ENCODE measurements around the gene RIPK3. TPM values are rescaled to one million over a fixed set of nuclear protein-coding genes. Genes with fewer than 3 reads are reported as not detected.

Gene RIPK3
- total RNA-seq, 3 donors from 2014 or later, result 5.9 to 8.0 (median 6.2) TPM

DNA sequence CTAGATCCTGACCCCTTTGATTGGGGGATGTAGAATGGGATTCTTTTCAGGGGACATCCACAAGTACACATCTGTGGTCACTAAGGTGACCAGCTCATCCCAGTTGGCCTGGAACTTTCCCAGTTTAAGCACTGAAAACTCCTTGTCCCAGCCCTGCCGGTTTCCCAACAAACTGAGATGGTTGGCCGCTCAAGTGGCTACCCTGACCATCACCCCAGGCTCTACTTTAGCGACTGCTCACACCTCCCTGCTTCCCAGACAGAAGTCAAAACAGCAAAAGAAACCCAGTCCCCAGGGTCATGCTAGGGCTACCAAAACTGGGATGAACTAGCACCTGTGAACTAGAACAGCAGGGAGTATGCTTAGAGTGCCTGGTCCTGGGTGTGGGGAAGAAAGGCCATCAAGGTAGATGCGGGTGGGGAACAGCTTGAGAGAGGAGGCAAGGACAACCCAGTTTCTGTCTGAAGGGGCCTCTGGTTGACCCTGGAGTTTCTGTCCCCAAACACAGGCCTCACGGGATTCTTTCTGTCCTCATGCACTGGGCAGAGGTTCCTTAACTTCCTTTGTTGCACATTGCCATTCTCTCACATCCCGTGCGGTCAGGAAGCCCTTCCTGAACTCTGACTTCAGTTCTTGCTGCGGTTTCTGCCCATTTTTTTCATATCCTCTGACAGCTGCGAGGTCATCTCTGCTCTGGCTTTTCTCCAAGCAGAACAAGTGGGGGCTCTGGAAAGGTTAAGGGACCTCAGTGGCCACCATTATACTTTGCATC is 26.9 kb downstream of the RIPK3 start:
- Mint-ChIP-seq H3K27me3 (ENCODE audit: low read depth) (no peaks in the 10 kb centered on the region), H3K36me3 (ENCODE audit: insufficient read depth) (peaks cover 3% of the 10 kb centered on the region), H3K4me1 (ENCODE audit: low read depth) (peaks cover 75% of the 10 kb centered on the region), H3K9me3 (no peaks in the 10 kb centered on the region), H3K4me3 (peak overlapping the region; percentile 79)
- ATAC-seq (no peak), DNase-seq (no peak)

DNA sequence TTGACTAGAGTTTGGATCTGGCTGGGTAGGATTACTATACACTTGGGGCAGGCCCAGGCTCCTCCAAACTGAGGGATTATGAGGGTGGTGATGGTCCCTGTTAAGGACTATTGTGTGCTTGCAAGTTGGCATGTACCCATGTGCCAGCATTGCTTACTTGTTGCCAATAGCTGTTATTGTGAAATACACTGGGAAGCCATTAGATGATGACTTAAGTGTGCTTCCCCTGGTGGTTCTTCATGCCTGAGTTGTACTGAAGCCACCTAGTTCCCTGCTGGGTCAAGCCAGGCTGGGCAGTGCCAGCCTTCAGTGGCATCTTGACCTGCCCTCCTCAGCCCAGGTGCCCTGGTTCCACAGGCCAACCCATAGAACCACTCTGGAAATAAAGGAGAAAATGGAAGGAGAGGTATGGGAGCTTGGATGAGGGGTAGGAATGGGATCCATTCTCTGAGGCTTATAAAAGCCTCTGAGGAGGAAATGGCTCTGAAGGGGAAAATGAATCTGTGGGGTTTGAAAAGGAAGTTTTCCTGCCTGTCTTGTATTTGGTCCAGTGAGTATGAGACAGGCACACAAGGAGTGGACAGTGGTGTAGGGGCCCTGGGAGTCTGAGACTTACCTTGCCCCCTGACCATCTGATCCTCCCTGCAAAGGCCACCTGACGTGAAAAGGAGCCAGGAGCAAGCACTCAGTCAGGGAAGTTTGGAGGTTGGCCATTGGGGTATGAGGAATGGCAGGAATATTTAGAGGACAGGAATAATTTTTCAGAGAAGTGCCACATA is 27.8 kb downstream of the RIPK3 start:
- H3K36me3 Mint-ChIP-seq (ENCODE audit: insufficient read depth), result peaks cover 8% of the 10 kb centered on the region
- H3K4me3 Mint-ChIP-seq, result peak overlapping the region; percentile 79
- no peaks in the 10 kb centered on the region for H3K27me3 Mint-ChIP-seq (ENCODE audit: low read depth)
- ATAC-seq, result no peak
- no peak for DNase-seq
- peaks cover 77% of the 10 kb centered on the region for H3K4me1 Mint-ChIP-seq (ENCODE audit: low read depth)
- H3K9me3 Mint-ChIP-seq, result no peaks in the 10 kb centered on the region

DNA sequence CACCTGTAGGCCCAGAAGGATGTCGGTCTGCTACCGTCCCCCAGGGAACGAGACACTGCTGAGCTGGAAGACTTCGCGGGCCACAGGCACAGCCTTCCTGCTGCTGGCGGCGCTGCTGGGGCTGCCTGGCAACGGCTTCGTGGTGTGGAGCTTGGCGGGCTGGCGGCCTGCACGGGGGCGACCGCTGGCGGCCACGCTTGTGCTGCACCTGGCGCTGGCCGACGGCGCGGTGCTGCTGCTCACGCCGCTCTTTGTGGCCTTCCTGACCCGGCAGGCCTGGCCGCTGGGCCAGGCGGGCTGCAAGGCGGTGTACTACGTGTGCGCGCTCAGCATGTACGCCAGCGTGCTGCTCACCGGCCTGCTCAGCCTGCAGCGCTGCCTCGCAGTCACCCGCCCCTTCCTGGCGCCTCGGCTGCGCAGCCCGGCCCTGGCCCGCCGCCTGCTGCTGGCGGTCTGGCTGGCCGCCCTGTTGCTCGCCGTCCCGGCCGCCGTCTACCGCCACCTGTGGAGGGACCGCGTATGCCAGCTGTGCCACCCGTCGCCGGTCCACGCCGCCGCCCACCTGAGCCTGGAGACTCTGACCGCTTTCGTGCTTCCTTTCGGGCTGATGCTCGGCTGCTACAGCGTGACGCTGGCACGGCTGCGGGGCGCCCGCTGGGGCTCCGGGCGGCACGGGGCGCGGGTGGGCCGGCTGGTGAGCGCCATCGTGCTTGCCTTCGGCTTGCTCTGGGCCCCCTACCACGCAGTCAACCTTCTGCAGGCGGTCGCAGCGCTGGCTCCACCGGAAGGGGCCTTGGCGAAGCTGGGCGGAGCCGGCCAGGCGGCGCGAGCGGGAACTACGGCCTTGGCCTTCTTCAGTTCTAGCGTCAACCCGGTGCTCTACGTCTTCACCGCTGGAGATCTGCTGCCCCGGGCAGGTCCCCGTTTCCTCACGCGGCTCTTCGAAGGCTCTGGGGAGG is 28.9 kb downstream of the RIPK3 start, which contains the start of gene LTB4R:
Gene LTB4R, plus strand, starts transcription at position 857 of the 959 bp plus-strand sequence. CDS start 4,150 bp downstream, outside the sequence.
- ATAC-seq (peak; percentile 86 to 88), DNase-seq (peak; percentile 45)
- H3K27me3 Mint-ChIP-seq (ENCODE audit: low read depth), result no peaks in the 10 kb centered on the region
- peaks cover 13% of the 10 kb centered on the region for H3K36me3 Mint-ChIP-seq (ENCODE audit: insufficient read depth)
- peak within 1 kb of the TSS; percentile 79 for H3K4me3 Mint-ChIP-seq
- peaks cover 77% of the 10 kb centered on the region for H3K4me1 Mint-ChIP-seq (ENCODE audit: low read depth)
- H3K9me3 Mint-ChIP-seq, result no peaks in the 10 kb centered on the region

DNA sequence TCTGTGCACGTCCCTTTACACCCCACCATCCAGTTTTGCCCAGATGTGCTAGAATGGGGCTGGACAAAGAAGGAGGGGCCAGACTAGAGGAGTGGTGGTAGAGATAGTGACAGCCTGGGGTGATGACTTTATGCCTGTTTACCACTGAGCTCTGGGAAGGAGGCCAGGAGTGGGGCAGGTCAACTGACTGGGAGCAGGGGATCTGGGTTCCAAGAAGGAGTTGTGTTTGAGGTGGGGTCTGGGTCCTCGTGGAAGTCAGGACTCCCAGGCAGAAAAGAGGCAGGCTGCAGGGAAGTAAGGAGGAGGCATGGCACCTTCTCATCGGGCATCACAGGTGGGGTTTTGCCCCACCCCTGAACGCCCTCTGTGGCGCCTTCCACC is 29.5 kb downstream of the RIPK3 start:
- Mint-ChIP-seq H3K9me3 (no peaks in the 10 kb centered on the region), H3K36me3 (ENCODE audit: insufficient read depth) (peaks cover 19% of the 10 kb centered on the region), H3K4me1 (ENCODE audit: low read depth) (peaks cover 73% of the 10 kb centered on the region), H3K27me3 (ENCODE audit: low read depth) (no peaks in the 10 kb centered on the region), H3K4me3 (peak overlapping the region; percentile 79)
- DNase-seq, result no peak
- no peak for ATAC-seq

DNA sequence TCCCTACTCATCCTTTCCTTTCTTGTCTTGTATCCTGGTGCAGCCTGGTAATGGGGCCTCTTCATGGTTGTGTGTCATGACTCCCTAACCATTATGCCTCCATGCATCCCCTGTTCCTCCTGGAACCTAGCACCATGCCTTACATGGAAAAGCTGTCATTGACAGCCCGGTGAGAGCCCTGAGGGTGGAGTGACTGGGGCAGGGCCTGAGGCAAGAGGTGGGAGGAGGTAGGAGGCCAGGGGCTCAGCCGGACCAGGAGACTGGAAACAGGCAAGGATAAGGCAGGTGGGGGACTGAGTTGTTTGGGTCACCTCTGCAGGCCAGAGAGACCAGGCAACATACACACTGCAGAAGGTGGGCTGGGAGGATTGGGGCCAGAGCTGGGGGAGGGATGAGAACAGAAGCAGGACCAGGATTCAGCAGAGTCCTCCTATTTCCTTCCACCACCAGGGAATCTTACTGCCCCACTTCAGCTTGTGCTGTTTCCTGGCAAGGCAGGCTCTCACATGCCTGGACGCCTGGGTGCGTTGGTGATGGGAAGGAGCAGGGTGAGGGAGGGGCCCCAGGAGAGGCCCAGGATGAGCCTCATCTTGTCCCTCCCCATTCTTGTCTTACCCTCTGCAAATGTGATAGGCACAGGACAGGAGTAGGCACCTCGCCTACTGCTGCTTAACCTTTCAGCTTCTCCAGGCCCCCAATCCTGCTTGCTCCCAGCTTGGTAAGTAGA is 30.1 kb downstream of the RIPK3 start, which contains the start of gene LTB4R2:
Gene LTB4R2, plus strand, starts transcription at position 603 of the 727 bp plus-strand sequence. CDS start 525 bp downstream, outside the sequence.
- no peak for DNase-seq
- no peak for ATAC-seq
- Mint-ChIP-seq H3K9me3 (no peaks in the 10 kb centered on the region), H3K4me3 (peak within 1 kb of the TSS; percentile 79), H3K27me3 (ENCODE audit: low read depth) (no peaks in the 10 kb centered on the region), H3K36me3 (ENCODE audit: insufficient read depth) (peaks cover 25% of the 10 kb centered on the region), H3K4me1 (ENCODE audit: low read depth) (peaks cover 67% of the 10 kb centered on the region)

DNA sequence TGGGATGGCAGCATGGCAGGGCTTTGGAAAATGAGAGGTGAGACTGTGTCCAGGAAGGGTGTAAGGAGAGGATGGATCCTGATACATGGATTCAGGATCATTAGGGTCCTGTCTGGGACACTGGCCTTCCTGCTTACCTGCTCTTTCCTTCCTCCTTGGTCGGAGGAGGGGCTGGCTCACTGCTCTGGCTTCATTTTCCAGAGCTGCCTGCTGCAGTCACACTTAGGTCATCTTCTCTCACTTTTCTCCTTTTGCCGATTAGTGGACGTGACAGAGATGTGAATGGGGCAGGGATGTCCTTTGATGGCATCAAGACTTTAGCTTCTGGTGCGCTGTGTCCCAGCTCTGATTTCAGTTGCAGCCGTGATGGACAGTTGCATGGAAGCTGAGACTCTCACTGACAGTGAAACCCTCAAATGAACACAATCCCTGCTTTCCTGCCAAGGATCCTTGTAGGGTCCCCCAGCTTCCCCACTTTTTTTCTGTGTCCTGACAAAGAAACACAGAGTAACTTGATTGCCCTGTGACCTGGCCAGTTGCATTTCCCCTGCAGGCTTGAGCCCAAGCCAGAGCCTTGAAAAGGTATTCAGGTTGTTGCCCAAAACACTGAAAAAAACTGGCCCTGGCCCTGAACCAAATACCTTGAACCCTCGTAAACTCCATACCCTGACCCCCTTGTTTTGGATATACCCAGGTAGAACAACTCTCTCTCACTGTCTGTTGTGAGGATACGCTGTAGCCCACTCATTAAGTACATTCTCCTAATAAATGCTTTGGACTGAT is 31.3 kb downstream of the RIPK3 start:
- DNase-seq (no peak), ATAC-seq (no peak)
- no peaks in the 10 kb centered on the region for H3K27me3 Mint-ChIP-seq (ENCODE audit: low read depth)
- H3K9me3 Mint-ChIP-seq, result no peaks in the 10 kb centered on the region
- H3K36me3 Mint-ChIP-seq (ENCODE audit: insufficient read depth), result peaks cover 37% of the 10 kb centered on the region
- peaks cover 55% of the 10 kb centered on the region for H3K4me1 Mint-ChIP-seq (ENCODE audit: low read depth)
- no peak overlapping the region for H3K4me3 Mint-ChIP-seq

DNA sequence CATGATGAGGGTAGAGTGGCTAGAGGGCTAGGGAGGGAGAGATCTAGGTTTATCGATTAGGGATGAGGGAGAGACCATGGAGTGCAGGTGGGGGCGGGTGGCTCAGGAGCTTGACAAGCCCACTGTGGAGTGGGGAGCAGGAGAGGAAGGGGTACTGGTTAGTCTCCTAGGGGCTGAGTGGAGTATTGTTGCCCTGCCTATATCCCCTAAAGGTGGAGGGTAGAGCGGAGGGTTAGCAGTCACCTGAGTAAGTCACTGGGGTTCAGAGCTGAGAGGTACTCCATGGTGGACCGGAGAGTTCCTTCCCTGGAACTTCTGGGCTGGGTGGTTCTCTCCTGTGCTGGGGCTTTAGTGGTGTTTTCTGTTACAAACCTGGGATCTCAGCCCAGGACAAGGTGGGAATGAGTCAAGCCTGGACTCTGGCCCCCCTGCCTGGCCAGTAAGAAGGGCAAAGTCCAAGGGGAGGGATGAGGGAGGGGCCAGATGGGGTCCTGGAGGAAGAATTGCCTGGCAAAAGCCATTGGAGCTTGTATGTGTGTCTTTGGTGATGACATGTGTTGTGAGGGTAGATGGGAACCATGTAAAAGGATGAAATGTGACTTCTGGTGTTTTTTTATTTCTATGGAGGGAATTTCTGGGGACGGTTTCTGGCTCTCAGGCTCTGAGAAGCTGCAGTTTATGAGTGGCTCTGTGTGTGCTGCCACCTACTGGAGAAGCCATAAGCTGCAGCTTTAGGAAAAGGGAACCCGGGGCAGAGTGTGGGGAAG is 32.0 kb downstream of the RIPK3 start, which contains the start of gene CIDEB:
Gene CIDEB, minus strand, starts transcription at position 403 of the 767 bp plus-strand sequence. Its CDS starts 119 bp downstream, at position 284.
- peak in 1 of 2 donors; percentile 28 for ATAC-seq
- DNase-seq, result peak; percentile 50
- Mint-ChIP-seq H3K4me3 (no peak within 1 kb of the TSS), H3K36me3 (ENCODE audit: insufficient read depth) (peaks cover 43% of the 10 kb centered on the region), H3K9me3 (no peaks in the 10 kb centered on the region), H3K27me3 (ENCODE audit: low read depth) (no peaks in the 10 kb centered on the region), H3K4me1 (ENCODE audit: low read depth) (peaks cover 48% of the 10 kb centered on the region)

DNA sequence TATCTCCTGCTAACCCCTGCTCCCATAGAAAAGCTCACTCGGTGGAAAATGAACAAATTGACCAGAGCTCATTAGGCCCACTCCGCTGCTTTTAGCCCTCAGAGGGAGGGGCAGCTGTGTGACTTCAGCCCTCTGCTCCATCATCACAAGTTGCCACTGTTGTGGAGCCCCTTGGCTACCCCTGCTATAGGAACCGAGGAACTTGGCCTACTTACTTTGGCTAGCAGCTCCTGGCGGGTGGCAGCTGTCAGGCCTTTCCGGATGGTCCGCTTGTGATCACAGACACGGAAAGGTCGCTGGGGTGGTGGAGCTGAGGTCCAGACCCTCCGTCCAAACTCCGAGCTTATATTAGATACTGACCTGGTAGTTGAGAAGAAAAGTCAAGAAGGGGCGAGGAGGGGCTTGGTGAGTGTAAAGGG is 32.6 kb downstream of the RIPK3 start:
- Mint-ChIP-seq H3K9me3 (no peaks in the 10 kb centered on the region), H3K4me1 (ENCODE audit: low read depth) (peaks cover 42% of the 10 kb centered on the region), H3K36me3 (ENCODE audit: insufficient read depth) (peaks cover 44% of the 10 kb centered on the region), H3K4me3 (no peak overlapping the region), H3K27me3 (ENCODE audit: low read depth) (no peaks in the 10 kb centered on the region)
- ATAC-seq (no peak), DNase-seq (no peak)

DNA sequence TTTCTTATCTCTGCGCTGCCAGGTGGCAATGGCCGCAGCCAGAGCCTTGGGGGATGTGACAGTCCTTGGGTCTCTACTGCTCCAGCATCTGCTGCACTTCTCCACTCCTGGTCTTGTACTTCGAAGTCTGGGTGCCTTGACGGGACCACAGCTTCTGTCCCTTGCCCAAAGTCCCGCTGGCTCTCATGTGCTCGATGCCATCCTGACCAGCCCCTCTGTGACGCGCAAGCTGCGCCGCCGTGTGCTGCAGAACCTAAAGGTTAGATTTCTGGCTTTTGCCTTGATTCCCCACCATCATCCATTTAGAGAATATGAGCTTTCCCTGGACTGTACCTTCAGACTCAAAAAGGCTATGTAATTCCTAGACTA is 35.8 kb downstream of the RIPK3 start:
- Mint-ChIP-seq H3K36me3 (ENCODE audit: insufficient read depth) (peaks cover 52% of the 10 kb centered on the region), H3K27me3 (ENCODE audit: low read depth) (no peaks in the 10 kb centered on the region), H3K9me3 (no peaks in the 10 kb centered on the region), H3K4me1 (ENCODE audit: low read depth) (peaks cover 39% of the 10 kb centered on the region), H3K4me3 (no peak overlapping the region)
- ATAC-seq, result no peak
- no peak for DNase-seq

DNA sequence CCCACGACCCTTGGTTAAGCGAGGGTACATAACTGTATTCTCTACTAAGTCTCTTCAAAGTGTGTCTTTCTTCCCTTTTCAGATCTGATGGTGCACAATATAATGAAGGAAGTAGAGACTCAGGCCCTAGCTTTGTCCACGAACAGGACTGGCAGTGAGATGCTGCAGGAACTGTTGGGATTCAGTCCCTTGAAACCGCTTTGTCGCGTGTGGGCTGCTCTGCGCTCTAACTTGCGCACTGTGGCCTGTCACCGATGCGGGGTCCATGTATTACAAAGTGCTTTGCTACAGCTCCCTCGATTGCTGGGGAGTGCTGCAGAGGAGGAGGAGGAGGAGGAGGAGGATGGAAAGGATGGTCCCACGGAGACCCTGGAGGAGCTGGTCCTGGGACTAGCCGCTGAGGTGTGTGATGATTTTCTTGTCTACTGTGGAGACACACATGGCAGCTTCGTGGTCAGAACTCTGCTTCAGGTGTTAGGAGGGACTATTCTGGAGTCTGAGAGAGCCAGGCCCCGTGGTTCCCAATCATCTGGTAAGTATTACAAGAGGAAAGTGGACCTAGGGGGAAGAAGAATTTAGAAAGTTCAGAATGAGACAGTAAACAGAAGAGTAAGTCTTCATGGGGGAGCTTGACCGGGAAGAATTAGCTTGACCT is 39.3 kb downstream of the RIPK3 start:
- Mint-ChIP-seq H3K4me1 (ENCODE audit: low read depth) (peaks cover 46% of the 10 kb centered on the region), H3K36me3 (ENCODE audit: insufficient read depth) (peaks cover 44% of the 10 kb centered on the region), H3K9me3 (no peaks in the 10 kb centered on the region), H3K27me3 (ENCODE audit: low read depth) (no peaks in the 10 kb centered on the region), H3K4me3 (peak overlapping the region; percentile 90)
- DNase-seq, result no peak
- no peak for ATAC-seq

DNA sequence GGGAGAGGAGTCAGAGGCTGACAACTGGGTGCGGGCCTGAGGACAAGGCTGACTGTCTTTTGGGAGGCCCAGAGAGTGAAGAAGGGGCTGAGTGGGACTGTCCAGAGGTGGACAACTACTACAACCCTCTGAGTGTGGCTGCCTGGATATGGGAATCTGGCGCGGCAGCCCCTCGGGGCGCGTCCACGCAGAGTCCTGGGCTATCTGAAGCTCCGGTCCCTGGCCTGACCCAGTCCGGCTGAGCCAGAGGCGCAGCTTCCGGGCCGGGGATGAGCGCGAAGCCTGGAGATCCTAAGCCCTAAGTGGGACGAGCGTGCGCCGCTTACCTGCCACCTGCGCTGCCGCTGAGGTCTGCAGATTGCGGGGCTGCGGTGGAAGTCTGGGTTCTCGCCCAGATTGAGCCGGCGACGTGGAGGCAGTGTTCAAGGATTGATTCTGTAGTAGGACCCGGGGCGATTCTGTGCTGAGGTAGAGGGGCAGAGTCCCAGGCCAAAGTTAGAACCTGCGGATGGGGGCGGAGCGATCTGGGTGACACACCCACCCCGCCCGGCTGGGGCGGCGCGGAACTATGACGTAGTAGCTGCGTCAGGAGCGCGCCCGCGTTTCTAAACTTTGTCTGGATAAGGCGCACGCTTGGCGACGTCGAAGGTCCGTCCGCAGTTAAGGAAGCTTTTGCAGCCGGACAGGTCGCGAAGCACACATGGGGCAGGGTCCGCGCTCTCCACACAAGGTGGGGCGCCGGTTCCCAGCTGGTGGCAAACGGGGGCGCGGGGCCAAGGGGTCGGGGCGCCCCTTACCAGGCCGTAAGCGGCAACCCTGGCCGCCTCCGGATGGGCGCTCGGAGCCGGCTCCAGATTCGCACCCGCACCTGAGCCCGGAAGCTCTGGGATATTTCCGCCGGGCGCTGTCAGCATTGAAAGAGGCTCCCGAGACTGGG is 40.3 kb downstream of the RIPK3 start, which contains the start of the genes DHRS1 and NOP9:
Gene DHRS1, minus strand, starts transcription at position 526 of the 937 bp plus-strand sequence. CDS start 674 bp downstream, outside the sequence.
Gene NOP9, plus strand, starts transcription at position 596 of the 937 bp plus-strand sequence. Its CDS starts 105 bp downstream, at position 701.
- peaks cover 48% of the 10 kb centered on the region for H3K4me1 Mint-ChIP-seq (ENCODE audit: low read depth)
- ATAC-seq (peak; percentile 78 to 81), DNase-seq (peak; percentile 94)
- peak within 1 kb of the TSS; percentile 90 for H3K4me3 Mint-ChIP-seq
- H3K36me3 Mint-ChIP-seq (ENCODE audit: insufficient read depth), result peaks cover 38% of the 10 kb centered on the region
- H3K9me3 Mint-ChIP-seq, result no peaks in the 10 kb centered on the region
- H3K27me3 Mint-ChIP-seq (ENCODE audit: low read depth), result no peaks in the 10 kb centered on the region

Data from activated T-cell treated with anti-CD3 and anti-CD28 coated beads, Interleukin-2, amount 50 U/mL, for 4 hours (primary cell).